HG03280 (cell line): ENCODE measurements around the gene CDH4.

Source experiments
- ATAC-seq: cut with Tn5 transposase; IDR thresholded peaks from one replicate; pipeline ENCODE4 v1.9.1; 2021; ENCODE audit warnings: mild to moderate bottlenecking, moderate library complexity; ENCODE audit not compliant: unreplicated experiment

CDH4 gene

DNA sequence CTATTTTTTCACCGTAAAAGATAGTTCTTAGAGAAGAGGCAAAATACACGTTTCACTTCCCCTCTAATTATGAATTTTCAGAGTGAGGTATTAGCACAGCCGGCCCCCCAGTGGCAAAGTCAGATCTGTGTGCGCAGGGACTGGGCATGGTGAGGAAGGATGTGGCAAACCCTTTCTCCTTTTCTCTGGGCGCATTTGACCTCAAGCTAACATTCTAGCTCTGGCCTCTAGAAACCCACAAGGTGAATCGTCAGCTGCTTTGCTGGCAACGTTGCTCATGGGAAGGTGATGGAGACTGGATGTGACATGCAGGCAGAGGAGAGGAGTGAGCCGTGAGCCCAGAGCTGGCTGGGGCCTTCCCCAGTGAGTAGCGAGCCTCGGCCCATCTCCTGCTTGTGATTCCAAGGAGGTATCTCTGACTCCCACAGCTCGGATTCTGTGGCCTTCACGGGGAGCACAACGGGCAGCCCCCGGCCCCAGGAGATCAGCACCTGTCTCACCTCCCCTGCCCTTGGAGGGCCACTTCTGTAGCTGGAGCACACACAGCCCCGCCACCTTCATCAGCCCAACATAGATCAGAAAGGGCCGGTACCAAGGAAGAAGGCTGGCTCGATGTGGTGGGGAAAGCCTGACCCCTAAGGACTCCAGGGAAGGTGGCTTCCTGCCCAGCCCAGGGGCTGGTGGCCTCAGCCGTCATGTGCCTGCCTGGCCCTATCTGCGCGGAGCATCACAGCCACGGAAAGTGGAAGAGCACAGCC, 660.8 kb downstream of the CDH4 start:
- no peak for ATAC-seq

- no peak for ATAC-seq
Observed at GRCh38 chr20:61913423-61914225, 661.6 kb downstream of the CDH4 start.

DNA sequence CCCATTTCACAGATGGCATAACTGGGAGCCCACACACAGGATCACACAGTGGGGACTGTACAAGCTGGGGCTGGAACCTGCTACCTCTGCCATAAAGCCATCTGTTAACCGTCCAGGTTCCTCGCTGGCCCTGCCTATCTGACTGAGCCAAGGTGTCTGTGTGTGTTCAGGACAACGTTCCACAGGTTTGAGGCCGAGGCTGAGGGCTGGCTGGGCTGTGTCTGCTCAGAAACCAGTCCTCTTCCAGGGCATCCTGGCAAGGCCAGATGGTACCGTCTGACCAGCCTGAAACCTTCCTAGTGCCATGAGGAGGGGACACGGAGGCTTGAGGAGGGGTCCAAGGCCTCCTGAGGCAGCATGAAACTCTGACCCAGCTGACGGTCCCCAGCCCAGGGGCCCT, 663.0 kb downstream of the CDH4 start:
- ATAC-seq = no peak

GRCh38 chr20:61916318-61916891, 664.3 kb downstream of the CDH4 start:
- no peak for ATAC-seq

DNA sequence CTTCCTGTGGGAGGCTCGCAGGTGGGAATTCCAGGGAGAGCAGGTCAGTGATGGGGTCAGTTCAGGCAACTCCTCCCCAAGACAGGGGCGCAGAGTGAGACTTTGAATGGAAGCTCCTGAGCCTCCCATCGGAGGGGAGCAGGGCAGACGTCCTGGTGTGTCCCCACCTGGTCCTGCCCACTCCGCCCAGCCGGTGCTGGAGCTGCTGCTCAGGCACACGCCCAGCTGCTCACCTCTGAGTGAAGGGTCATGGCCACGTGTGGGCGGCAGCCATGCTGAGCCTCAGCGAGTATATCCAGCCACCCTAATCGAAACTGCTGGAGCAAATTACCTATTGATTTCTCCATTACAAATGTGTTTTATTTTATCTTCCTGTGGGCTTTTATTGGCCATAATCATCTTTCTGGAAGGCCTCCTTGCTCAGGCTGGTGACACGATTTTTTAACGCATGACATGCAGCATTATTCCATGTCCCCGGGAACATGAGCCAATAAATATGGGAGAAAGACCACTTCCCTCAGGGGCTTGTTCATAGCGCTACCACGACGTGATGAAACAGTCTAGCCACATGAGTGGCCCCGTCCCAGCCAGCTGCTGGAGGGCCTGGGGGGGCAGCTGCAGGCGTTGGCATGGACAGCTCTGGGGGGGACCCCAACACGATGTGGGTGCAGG, 665.5 kb downstream of the CDH4 start:
- no peak for ATAC-seq

- ATAC-seq = no peak
Observed at GRCh38 chr20:61918548-61918947, 666.5 kb downstream of the CDH4 start.

- no peak for ATAC-seq
Observed at GRCh38 chr20:61919239-61919638, 667.2 kb downstream of the CDH4 start.

DNA sequence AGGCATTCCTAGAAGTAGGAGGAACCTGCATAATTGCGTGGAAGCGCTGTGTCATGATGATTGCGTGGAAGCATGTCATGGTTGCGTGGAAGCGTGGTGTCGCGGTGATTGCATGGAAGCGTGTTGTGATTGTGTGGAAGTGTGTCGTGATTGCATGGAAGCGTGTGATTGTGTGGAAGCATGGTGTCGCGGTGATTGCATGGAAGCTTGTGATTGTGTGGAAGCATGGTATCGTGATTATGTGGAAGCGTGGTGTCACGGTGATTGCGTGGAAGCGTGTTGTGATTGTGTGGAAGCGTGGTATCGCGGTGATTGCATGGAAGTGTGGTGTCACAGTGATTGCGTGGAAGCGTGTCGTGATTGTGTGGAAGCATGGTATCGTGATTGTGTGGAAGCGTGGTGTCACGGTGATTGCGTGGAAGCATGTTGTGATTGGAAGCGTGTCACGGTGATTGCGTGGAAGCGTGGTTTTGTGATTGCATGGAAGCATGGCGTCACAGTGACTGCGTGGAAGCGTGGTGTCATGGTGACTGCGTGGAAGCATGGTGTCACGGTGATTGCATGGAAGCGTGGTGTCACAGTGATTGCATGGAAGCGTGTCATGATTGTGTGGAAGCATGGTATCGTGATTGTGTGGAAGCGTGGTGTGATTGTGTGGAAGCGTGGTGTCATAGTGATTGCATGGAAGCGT, 667.8 kb downstream of the CDH4 start:
- no peak for ATAC-seq

DNA sequence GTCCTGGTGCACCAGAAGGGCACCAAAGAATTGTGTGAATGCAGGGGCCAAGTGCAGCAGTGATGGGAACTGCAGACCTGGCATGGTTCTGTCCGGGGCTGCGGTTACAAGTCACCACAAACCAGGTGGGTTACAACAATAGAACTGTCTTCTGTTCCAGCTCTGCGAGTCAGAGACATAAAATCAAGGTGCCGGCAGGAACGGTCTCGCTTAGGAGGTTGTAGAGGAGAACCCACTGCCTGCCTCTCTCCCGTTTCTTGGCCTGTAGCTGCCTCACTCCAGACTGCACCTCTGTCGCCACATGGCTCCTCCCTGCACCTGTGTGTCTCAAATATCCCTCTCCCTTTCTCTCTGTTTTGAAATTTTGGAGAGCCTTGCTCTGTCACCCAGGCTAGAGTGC, 670.4 kb downstream of the CDH4 start:
- no peak for ATAC-seq

- ATAC-seq = no peak
Observed at GRCh38 chr20:61922936-61923335, 670.9 kb downstream of the CDH4 start.

DNA sequence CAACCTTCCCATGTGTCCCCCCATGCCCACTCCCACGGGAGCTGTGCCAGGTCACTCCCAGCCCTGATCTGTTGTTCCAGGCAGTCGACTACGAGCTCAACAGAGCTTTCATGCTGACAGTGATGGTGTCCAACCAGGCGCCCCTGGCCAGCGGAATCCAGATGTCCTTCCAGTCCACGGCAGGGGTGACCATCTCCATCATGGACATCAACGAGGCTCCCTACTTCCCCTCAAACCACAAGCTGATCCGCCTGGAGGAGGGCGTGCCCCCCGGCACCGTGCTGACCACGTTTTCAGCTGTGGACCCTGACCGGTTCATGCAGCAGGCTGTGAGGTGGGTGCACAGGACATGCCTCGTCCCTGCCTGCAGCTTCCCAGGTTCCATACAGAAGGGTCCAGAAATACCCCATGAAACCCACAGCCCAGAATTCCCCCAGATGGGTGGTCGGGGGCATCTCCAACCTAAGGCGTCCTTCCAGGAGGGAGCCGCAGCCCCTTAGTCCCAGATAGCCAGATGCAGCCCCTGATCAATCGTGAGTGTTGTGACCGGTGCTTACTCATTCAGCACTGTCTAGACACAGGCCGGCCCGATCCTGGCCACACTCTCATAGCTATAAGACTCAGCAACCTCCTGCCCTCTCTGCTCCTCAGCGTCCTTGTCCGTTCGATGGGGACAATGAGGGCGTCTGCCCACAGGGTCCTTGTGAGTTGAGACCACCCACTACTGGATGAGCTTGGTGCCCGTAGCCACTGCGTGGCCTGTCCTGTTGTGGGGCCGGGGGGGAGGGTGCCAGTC, 671.5 kb downstream of the CDH4 start:
- ATAC-seq = no peak

DNA sequence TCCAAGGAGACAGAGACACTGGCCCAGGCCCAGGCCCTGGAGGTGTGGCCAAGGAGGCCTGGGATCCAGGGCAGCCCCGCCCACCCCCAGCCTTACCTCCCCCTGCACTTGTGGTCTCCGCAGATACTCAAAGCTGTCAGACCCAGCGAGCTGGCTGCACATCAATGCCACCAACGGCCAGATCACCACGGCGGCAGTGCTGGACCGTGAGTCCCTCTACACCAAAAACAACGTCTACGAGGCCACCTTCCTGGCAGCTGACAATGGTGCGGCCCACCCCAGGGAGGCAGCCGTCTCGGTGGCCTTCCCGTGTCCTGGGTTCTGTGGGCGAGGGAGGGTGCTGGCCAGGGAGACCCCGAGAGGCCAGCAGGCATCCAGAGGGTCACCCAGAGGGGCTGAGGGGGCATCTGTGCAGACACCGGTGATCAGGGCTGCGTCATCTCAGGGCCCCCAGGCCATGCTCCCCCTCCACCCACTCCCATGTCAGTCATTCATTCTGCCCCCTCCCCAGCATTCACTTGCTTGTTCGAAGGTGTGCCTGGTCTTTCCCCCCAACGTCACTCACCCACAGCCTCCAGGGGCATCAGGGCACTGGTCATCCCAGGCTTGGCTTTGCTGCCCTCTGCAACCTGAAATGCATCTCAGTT, 672.3 kb downstream of the CDH4 start:
- no peak for ATAC-seq

GRCh38 chr20:61924858-61925554, 672.9 kb downstream of the CDH4 start:
- ATAC-seq = no peak

DNA sequence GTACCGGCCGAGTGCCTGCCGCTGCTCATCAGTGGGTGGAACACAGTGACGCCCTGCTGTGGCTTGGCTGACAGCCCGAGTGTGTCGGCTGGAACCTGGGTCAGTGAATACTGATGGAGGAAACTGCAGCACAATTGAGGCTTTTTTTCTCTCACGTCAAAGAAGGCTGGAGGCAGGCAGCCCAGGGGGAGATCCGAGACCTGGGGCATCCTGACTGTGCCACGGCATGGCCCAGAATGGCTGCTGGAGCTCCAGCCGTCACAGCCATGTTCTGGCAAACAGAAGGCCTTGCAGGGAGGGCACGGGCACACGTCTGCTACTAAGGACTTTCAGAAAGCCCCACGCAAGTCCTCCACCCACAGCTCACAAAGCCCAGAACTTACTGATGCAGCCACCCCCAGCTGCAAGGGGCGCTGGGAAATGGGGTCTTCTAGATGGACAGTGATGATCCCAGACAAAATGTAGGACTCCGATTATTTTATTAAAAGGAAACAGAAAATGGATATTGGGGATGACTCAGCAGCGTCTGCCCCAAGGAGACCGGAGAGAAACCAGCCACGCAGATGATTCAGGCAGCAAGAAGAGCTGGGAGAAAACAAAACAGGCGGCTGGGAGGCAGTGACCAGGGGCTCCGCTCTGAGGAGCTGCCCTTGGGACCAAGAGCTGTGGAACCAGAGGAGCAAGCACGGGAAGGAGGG, 673.6 kb downstream of the CDH4 start:
- no peak for ATAC-seq

DNA sequence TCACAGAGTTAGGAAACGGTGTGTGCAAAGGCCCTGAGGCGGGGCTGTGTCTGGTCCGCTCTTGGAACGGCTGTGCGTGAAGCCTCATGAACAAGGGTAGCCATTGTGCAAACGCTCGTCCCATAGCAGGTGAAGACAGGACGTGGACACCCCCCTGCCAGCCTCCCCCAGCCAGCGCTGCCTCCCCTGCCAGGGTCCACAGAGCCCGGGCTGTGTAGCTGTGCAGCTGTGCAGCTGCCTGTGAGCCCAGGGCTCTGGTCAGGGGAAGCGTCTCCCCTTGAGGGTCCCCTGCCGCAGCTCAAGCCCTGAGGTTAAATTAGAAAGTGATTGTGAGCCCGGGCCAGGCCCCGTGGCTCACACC, 674.2 kb downstream of the CDH4 start:
- ATAC-seq = no peak

GRCh38 chr20:61926796-61927192, 674.7 kb downstream of the CDH4 start:
- ATAC-seq = no peak

- no peak for ATAC-seq
Observed at GRCh38 chr20:61927193-61927825, 675.2 kb downstream of the CDH4 start.
